SK-N-SH (cell line): ENCODE results near the gene RNU1-2. TPM values are rescaled to one million over a fixed set of nuclear protein-coding genes. Genes with fewer than 3 reads are reported as not detected.
"Not testable (repeated sequence)": the region's sequence is repeated elsewhere in the genome, so short reads cannot be mapped to it uniquely, and the experiment has no call there.

Experiments
- CTCF ChIA-PET: fragments of 300-600, 350-600 bp; formaldehyde crosslinking; extraction: SDS; loops from one replicate; lab custom pipeline; 2021; lab: Yijun Ruan, JAX
- POLR2A ChIA-PET: fragments of 350-600 bp; sonication (Branson Sonifier 250); formaldehyde crosslinking; extraction: SDS; loops from one replicate; lab custom pipeline; 2020; ENCODE audit warnings: antibody characterized with exemption, inconsistent platforms; lab: Yijun Ruan, JAX
- DNase-seq: peaks from one replicate; pipeline ENCODE4 v3.0.0; 2012
- H2AFZ ChIP-seq: fragments of 200-600 bp; sonication (generic); 2 replicates; pipeline ENCODE4 v1.8.1; 2016; ENCODE audit warnings: antibody characterized with exemption, mild to moderate bottlenecking, low read depth
- H3F3A ChIP-seq: fragments of 200-600 bp; sonication (generic); replicated peaks from 2 replicates; pipeline ENCODE3; 2016; ENCODE audit warnings: antibody characterized with exemption, mild to moderate bottlenecking; ENCODE audit not compliant: insufficient read depth
- H3K27ac ChIP-seq, 2 experiments: fragments of 200-500 bp in 1 of 2; fragments of 200-600 bp in 1 of 2; sonication (Bioruptor generic) in 1 of 2; sonication (generic), shearing (Covaris generic) in 1 of 2; 2 replicates each; pipeline versions ENCODE4 v1.5.1 to v1.6.1; 2014 to 2016; ENCODE audit warnings: low read depth in 2 of 2, inconsistent platforms in 1 of 2, low read length in 1 of 2, mild to moderate bottlenecking in 1 of 2, mixed read lengths in 1 of 2
- H3K27me3 ChIP-seq: fragments of 200-600 bp; sonication (generic), shearing (Covaris generic); 2 replicates; pipeline ENCODE4 v1.6.1; 2016; ENCODE audit warnings: mixed run types; ENCODE audit not compliant: insufficient read depth
- H3K36me3 ChIP-seq, 2 experiments: fragments of 200-500 bp in 1 of 2; fragments of 200-600 bp in 1 of 2; sonication (Bioruptor generic) in 1 of 2; sonication (generic) in 1 of 2; replicated peaks in 1 of 2; 2 replicates each; pipeline versions ENCODE3 to v1.5.1; 2014 to 2016; ENCODE audit warnings: low read length in 1 of 2, mild to moderate bottlenecking in 1 of 2; ENCODE audit not compliant: insufficient read depth in 2 of 2, control insufficient read depth in 1 of 2
- H3K4me1 ChIP-seq, 2 experiments: fragments of 200-500 bp in 1 of 2; fragments of 200-600 bp in 1 of 2; sonication (Bioruptor generic) in 1 of 2; sonication (generic), shearing (Covaris generic) in 1 of 2; 2 replicates each; pipeline versions ENCODE4 v1.5.1 to v1.6.1; 2014 to 2016; ENCODE audit warnings: low read depth in 1 of 2, low read length in 1 of 2, mixed run types in 1 of 2; ENCODE audit not compliant: insufficient read depth in 2 of 2, control insufficient read depth in 1 of 2
- H3K4me2 ChIP-seq: fragments of 200-600 bp; sonication (generic), shearing (Covaris generic); 2 replicates; pipeline ENCODE4 v1.6.1; 2017; ENCODE audit warnings: mixed run types
- H3K4me3 ChIP-seq, 2 experiments: fragments of 200-500 bp in 1 of 2; fragments of 200-600 bp in 1 of 2; sonication (Bioruptor generic) in 1 of 2; sonication (generic), shearing (Covaris generic) in 1 of 2; 2 replicates each; pipeline versions ENCODE4 v1.5.1 to v1.8.1; 2014 to 2016; ENCODE audit warnings: low read depth in 2 of 2, inconsistent platforms in 1 of 2, low read length in 1 of 2, mild to moderate bottlenecking in 1 of 2, mixed read lengths in 1 of 2, moderate library complexity in 1 of 2
- H3K79me2 ChIP-seq: fragments of 200-600 bp; sonication (generic); 2 replicates; pipeline ENCODE4 v1.8.1; 2017; ENCODE audit warnings: mild to moderate bottlenecking; ENCODE audit not compliant: insufficient read depth
- H3K9ac ChIP-seq: fragments of 200-600 bp; sonication (generic); 2 replicates; pipeline ENCODE4 v1.6.1; 2017; ENCODE audit warnings: mixed run types
- H3K9me2 ChIP-seq: fragments of 200-600 bp; sonication (generic); 2 replicates; pipeline ENCODE4 v1.6.1; 2017; ENCODE audit warnings: mixed run types
- H3K9me3 ChIP-seq: fragments of 200-600 bp; sonication (generic); 2 replicates; pipeline ENCODE4 v1.6.1; 2017; ENCODE audit warnings: mixed run types, mild to moderate bottlenecking, moderate library complexity
- H4K20me1 ChIP-seq: fragments of 200-600 bp; sonication (generic); 2 replicates; pipeline ENCODE4 v1.6.1; 2017; ENCODE audit warnings: mild to moderate bottlenecking, mixed run types; ENCODE audit not compliant: insufficient read depth
- CTCF ChIP-seq: fragments of 200-600 bp; sonication (generic); IDR thresholded peaks from 2 replicates; pipeline ENCODE4 v1.6.1; 2017; ENCODE audit warnings: antibody characterized with exemption, mild to moderate bottlenecking, moderate library complexity
- ELF1 ChIP-seq: IDR thresholded peaks from 2 replicates; pipeline ENCODE4 v1.4.0; 2012
- FOSL2 ChIP-seq: IDR thresholded peaks from 2 replicates; pipeline ENCODE4 v1.4.0; 2012; ENCODE audit warnings: low read depth, mild to moderate bottlenecking, moderate library complexity, borderline replicate concordance
- FOXM1 ChIP-seq: IDR thresholded peaks from 2 replicates; pipeline ENCODE4 v1.4.0; 2012; ENCODE audit warnings: low read depth, mild to moderate bottlenecking
- GABPA ChIP-seq: IDR thresholded peaks from 2 replicates; pipeline ENCODE4 v1.4.0; 2012; ENCODE audit warnings: low read depth, mild to moderate bottlenecking
- IRF3 ChIP-seq: fragments of 150-350 bp; IDR thresholded peaks from 2 replicates; pipeline ENCODE4 v1.6.1; 2016; ENCODE audit warnings: mild to moderate bottlenecking, low read depth, low read length
- MEF2A ChIP-seq: IDR thresholded peaks from 2 replicates; pipeline ENCODE4 v1.4.0; 2012; ENCODE audit warnings: low read depth, borderline replicate concordance
- NRF1 ChIP-seq: IDR thresholded peaks from 2 replicates; pipeline ENCODE4 v1.6.1; 2012; ENCODE audit warnings: low read depth, mild to moderate bottlenecking, low read length
- RAD21 ChIP-seq: IDR thresholded peaks from 2 replicates; pipeline ENCODE4 v1.6.1; 2012; ENCODE audit warnings: mild to moderate bottlenecking, low read length
- RFX5 ChIP-seq: IDR thresholded peaks from 2 replicates; pipeline ENCODE4 v1.6.1; 2012; ENCODE audit warnings: mild to moderate bottlenecking, improper control_type of control experiment, low read length
- SIN3A ChIP-seq: IDR thresholded peaks from 2 replicates; pipeline ENCODE4 v1.6.1; 2012; ENCODE audit warnings: low read depth, mild to moderate bottlenecking, low read length, moderate library complexity, borderline replicate concordance
- TAF1 ChIP-seq: IDR thresholded peaks from 2 replicates; pipeline ENCODE4 v1.6.1; 2012; ENCODE audit warnings: low read depth, mild to moderate bottlenecking, low read length, moderate library complexity, borderline replicate concordance
- TCF12 ChIP-seq: IDR thresholded peaks from 2 replicates; pipeline ENCODE4 v1.4.0; 2012
- ZBTB33 ChIP-seq: IDR thresholded peaks from 2 replicates; pipeline ENCODE4 v1.4.0; 2012; ENCODE audit warnings: low read depth, borderline replicate concordance
- WGBS: methylation state at CpG from one replicate; pipeline ENCODE4 v1.1.6; 2017; ENCODE audit warnings: low lambda C conversion rate; 5-methylcytosine and 5-hydroxymethylcytosine counted together
- polyA plus RNA-seq, 3 experiments: library from polyadenylated mRNA; depleted of rRNA; stranded (reverse); fragments of >200 nt; gene quantifications; 2 replicates each; pipeline ENCODE4 v1.2.3, GENCODE V29; 2012
- TF ChIP-seq, protein P1 (sequence below): fragments of 150-350 bp; IDR thresholded peaks from 2 replicates; pipeline ENCODE4 v1.6.1; 2017; ENCODE audit warnings: antibody characterized with exemption, low read length, low read depth, borderline replicate concordance

Gene RNU1-2
- polyA plus RNA-seq, 1 of the 3 experiments (the other 2 are of a cell fraction), result not detected

- POLR2A ChIA-PET, result no interaction called here
- DNase-seq, result no peak
- Histone ChIP-seq H3K4me1 (peaks cover 17 to 20% of the 10 kb centered on the region in 2 experiments), H3K9me2 (no peaks in the 10 kb centered on the region), H3K4me2 (no peak overlapping the region), H3K79me2 (no peaks in the 10 kb centered on the region), H3K27ac (no peak overlapping the region), H3K4me3 (no peak overlapping the region), H2AFZ (no peak overlapping the region), H4K20me1 (no peaks in the 10 kb centered on the region; the same call in 1 of the 2 replicates), H3K9me3 (no peaks in the 10 kb centered on the region), H3K9ac (no peak overlapping the region), H3K27me3 (no peaks in the 10 kb centered on the region), H3F3A (peaks cover 59% of the 10 kb centered on the region), H3K36me3 (no peaks in the 10 kb centered on the region)
- TF ChIP-seq RAD21, result peak; percentile 23; the same call in 1 of the 2 replicates
- no peak for TF ChIP-seq NRF1
- TF ChIP-seq CTCF, result peak; percentile 42; the same call in 1 of the 2 replicates
- 67% methylated on average over 2 of the region's 2 CpGs for WGBS
- CTCF ChIA-PET, result interaction anchor here (1.5 kb wide), 1 partner anchor 101 kb away, joined by 3 read pairs; no protein-coding TSS in a partner anchor
Observed at GRCh38 chr1:16900751-16901150, 5.0 kb downstream of the RNU1-2 start.

DNA sequence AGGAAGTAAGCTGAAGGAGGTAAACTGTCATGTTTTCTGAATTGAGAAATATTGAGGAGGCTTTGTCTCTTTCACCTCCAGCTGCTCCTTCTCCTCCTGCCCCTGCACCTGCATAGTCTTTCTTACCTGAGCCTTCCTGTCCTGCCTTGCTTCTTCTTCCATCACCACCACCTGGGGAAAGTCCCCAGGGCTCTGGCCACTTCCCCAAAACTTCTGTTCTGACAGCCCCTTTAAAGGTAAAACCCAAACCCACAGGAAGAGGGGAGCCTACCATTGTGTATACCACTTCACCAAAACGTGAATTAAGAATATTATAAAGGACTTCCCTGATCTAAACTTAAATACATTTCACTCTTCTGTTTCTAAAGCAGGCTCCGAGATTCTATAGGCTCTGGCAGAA, 5.6 kb downstream of the RNU1-2 start:
- H3K27ac ChIP-seq, DNase-seq, H3K79me2 ChIP-seq, H2AFZ ChIP-seq, H3K4me2 ChIP-seq, H3K9ac ChIP-seq, H3K9me2 ChIP-seq, H3K27me3 ChIP-seq, POLR2A ChIA-PET, H4K20me1 ChIP-seq, H3K4me3 ChIP-seq, H3K36me3 ChIP-seq, H3K9me3 ChIP-seq: not testable (repeated sequence)
- peaks cover 64% of the 10 kb centered on the region for H3F3A ChIP-seq
- peaks cover 18 to 22% of the 10 kb centered on the region in 2 experiments for H3K4me1 ChIP-seq
- 53% methylated on average over 2 of the region's 2 CpGs for WGBS
- CTCF ChIA-PET, result interaction anchor here (1.3 kb wide), 1 partner anchor 194 kb away, joined by 6 read pairs; no protein-coding TSS in a partner anchor

DNA sequence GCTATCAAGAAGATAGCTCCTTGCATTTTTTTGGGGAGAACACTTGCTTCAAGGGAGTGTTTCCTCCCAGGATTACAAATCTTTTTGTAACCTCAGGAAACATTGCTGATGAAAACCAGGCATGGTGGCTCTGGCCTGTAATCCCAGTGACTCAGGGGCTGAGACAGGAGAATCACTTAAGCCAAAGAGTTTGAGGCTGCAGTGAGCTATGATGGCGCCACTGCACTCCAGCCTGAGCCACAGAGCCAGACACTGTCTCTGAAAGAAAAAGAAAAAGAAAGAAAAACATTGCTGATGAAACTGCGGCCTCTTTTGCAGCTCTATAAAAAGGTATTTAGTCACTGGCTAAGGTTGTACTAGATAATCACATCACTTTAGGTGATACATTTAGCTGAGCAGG, 7.3 kb downstream of the RNU1-2 start:
- Histone ChIP-seq H3K27me3 (no peaks in the 10 kb centered on the region), H2AFZ (peak overlapping the region; percentile 87), H3K27ac (peak overlapping the region; percentile 99 to 100), H3K9me3 (no peaks in the 10 kb centered on the region), H3K79me2 (no peaks in the 10 kb centered on the region), H3K9me2 (no peaks in the 10 kb centered on the region), H3K36me3 (no peaks in the 10 kb centered on the region), H3K9ac (peak overlapping the region; percentile 94; the same call in 1 of the 2 replicates), H3K4me1 (peaks cover 14 to 19% of the 10 kb centered on the region in 2 experiments), H3F3A (peaks cover 55% of the 10 kb centered on the region), H3K4me2 (peak overlapping the region; percentile 85), H4K20me1 (no peaks in the 10 kb centered on the region; the same call in 1 of the 2 replicates), H3K4me3 (no peak overlapping the region)
- 71% methylated on average over 2 of the region's 2 CpGs for WGBS
- DNase-seq, result no peak
- ChIA-PET POLR2A (no interaction called here), CTCF (interaction anchor here (0.6 to 2.3 kb wide), 3 partner anchors 57 to 203 kb away, joined by 3 to 19 read pairs (median 4); no protein-coding TSS in a partner anchor)
- TF ChIP-seq SIN3A (no peak), RFX5 (no peak), FOXM1 (no peak), ZBTB33 (0 out of 2 replicates have a peak, but pooled peaks have one; percentile 34), IRF3 (no peak), MEF2A (no peak), RAD21 (no peak), FOSL2 (no peak), NRF1 (no peak), TCF12 (peak; percentile 82), GABPA (no peak), ELF1 (no peak), TAF1 (no peak)
- TF ChIP-seq, protein P1, sequence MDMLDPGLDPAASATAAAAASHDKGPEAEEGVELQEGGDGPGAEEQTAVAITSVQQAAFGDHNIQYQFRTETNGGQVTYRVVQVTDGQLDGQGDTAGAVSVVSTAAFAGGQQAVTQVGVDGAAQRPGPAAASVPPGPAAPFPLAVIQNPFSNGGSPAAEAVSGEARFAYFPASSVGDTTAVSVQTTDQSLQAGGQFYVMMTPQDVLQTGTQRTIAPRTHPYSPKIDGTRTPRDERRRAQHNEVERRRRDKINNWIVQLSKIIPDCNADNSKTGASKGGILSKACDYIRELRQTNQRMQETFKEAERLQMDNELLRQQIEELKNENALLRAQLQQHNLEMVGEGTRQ, result no peak
